Pancreas (tissue), 10 donors: ENCODE data around the gene MAST2. TPM values are rescaled to one million over a fixed set of nuclear protein-coding genes. Genes with fewer than 3 reads are reported as not detected.

Source experiments
- ATAC-seq, 4 donors: fragments of 200-7000 bp; cut with Tn5 transposase; one replicate each; pipeline versions ENCODE4 v1.8.0 to v1.9.1; 2020; ENCODE audit warnings: mild to moderate bottlenecking in 4 of 4, moderate library complexity in 4 of 4
- DNase-seq, 6 donors: peaks; one replicate each; pipeline ENCODE4 v3.0.0-alpha.2; 2020
- FAIRE-seq: peaks from 2 replicates; lab custom pipeline; 2012; peaks lifted over from hg19 to GRCh38; lab: Jason Lieb, UNC
- H3K27ac ChIP-seq, 4 donors: fragments of 200-600 bp; sonication (generic); 1 replicate in 3 of 4; 2 replicates in 1 of 4; pipeline versions ENCODE4 v1.5.0 to v1.8.0; 2020
- H3K27me3 ChIP-seq, 4 donors: fragments of 200-600 bp; one replicate each; pipeline ENCODE4 v1.8.0; 2021
- H3K36me3 ChIP-seq, 3 donors: fragments of 200-600 bp; sonication (generic) in 1 of 3; one replicate each; pipeline versions ENCODE4 v1.5.0 to v1.8.0; 2020 to 2021
- H3K4me1 ChIP-seq, 3 donors: fragments of 200-600 bp; one replicate each; pipeline ENCODE4 v1.8.0; 2021
- H3K4me3 ChIP-seq, 4 donors: fragments of 200-600 bp; sonication (generic) in 2 of 4; one replicate each; pipeline versions ENCODE4 v1.5.0 to v1.8.0; 2020 to 2021
- H3K9me3 ChIP-seq, 4 donors: fragments of 200-600 bp; one replicate each; pipeline ENCODE4 v1.8.0; 2021
- WGBS, 2 donors: extraction: QIAGEN DNeasy Blood & Tissue Kit; methylation state at CpG; one replicate each; pipeline ENCODE4 v1.1.7; 2013; 5-methylcytosine and 5-hydroxymethylcytosine counted together
- intact Hi-C, 3 donors: fragments of 100-400 bp; cut with DNase I; formaldehyde crosslinking; loops; one replicate each; pipeline versions ENCODE4 v1.11.1 to v1.14.2; 2022
- polyA plus RNA-seq, 2 donors: library from polyadenylated mRNA; stranded (reverse); fragments of 200-250 nt; gene quantifications; one replicate each; pipeline ENCODE4 v1.2.3, GENCODE V29; 2013
- total RNA-seq, 6 donors: library from RNA; stranded (reverse); fragmentation: NEBNext Ultra II Directional in 4 of 6; extraction: Animal tissue kit (Norgen Biotek cat#: 25700) in 4 of 6; gene quantifications; one replicate each; pipeline versions ENCODE4 v1.2.1 to v1.2.4, GENCODE V29; 2021 to 2023
- TF ChIP-seq, protein P1 (sequence below), 4 donors: fragments of 200-600 bp; sonication (generic) in 3 of 4; IDR thresholded peaks; one replicate each; pipeline versions ENCODE4 v1.5.0 to v1.8.0; 2021; ENCODE audit warnings: antibody characterized with exemption in 4 of 4
- donor health status: healthy with polysubstance abuse.
- donor health status: DM: no; HTN: no; CAD: no; lungs with moderate emphysema.
- donor health status: DM: no; HTN: no; CAD: no.
- donor health status: control.
- donor health status: control.
- donor health status: Bipolar disorder and iron deficiency.
- donor health status: DM: yes; HTN: yes; CAD: no.
- donor health status: DM: no; HTN: no; CAD: no.
- donor health status: DM: no; HTN: no; CAD: no.
- donor health status: DM: yes; HTN: yes; CAD: no.

MAST2 gene
- total and polyA plus RNA-seq, 8 donors: 5.1 to 14.5 (median 7.7) TPM

DNA sequence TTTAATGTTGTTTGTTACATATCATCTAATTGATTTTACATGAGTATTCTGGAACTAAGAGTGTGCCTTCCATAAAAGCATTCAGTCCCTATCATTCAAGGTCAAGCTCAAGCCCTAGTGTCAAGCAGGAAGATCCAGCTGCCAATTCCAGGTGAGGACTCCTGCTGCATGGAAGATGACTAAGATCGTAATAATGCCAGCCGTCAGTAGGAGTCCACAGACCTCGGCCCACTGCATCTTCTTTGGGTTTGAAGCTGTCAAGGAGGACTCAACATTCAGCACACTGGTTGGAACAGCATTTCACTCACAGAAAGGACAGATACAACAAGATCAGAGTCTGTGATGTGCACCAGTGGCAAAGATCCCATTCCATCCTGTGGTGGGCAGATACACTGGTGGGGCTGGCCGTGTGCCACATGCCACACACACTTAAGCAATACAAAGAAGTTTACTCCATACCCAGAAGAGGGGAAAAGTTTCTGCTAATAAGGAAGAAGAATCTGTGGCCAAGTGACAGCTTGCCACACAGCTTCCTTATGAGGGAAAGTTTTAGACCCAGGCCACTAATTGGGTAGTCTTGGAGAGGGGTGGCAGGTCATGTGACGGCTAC is 168.6 kb downstream of the MAST2 start:
- no peak for ATAC-seq
- no peak for FAIRE-seq
- Histone ChIP-seq H3K4me3 (no peak overlapping the region), H3K36me3 (no peaks in the 10 kb centered on the region), H3K27ac (no peak overlapping the region), H3K4me1 (no peaks in the 10 kb centered on the region), H3K27me3 (no peaks in the 10 kb centered on the region), H3K9me3 (no peaks in the 10 kb centered on the region)
- TF ChIP-seq, protein P1, sequence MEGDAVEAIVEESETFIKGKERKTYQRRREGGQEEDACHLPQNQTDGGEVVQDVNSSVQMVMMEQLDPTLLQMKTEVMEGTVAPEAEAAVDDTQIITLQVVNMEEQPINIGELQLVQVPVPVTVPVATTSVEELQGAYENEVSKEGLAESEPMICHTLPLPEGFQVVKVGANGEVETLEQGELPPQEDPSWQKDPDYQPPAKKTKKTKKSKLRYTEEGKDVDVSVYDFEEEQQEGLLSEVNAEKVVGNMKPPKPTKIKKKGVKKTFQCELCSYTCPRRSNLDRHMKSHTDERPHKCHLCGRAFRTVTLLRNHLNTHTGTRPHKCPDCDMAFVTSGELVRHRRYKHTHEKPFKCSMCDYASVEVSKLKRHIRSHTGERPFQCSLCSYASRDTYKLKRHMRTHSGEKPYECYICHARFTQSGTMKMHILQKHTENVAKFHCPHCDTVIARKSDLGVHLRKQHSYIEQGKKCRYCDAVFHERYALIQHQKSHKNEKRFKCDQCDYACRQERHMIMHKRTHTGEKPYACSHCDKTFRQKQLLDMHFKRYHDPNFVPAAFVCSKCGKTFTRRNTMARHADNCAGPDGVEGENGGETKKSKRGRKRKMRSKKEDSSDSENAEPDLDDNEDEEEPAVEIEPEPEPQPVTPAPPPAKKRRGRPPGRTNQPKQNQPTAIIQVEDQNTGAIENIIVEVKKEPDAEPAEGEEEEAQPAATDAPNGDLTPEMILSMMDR (IDR thresholded peaks at IDR 0.05): no peak
- WGBS, 2 donors: 96 to 98% methylated on average over 5 of the region's 5 CpGs
- intact Hi-C loops: no loop called here
- no peak for DNase-seq

DNA sequence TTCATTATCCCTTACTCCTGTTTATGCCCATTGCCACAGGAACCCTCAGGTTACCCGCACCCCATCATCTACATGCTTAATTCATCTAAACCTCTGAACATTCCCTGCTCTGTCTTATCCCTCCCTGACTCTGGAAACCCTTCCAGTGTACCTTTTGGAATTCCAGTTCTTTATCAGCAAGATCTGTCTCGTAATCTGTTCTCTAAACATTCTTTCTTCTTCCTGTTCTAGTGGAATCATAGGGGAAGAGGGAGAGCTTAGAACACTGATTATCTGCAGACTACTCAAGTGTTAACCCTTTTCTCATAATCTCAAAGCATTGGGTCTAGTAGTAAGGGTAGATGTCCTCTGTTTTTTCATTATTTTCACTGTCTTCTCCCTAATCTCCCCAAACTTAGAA is 169.2 kb downstream of the MAST2 start:
- TF ChIP-seq, protein P1 (IDR thresholded peaks at IDR 0.05): no peak
- intact Hi-C loops: no loop called here
- WGBS, 2 donors: 93 to 95% methylated on average over 2 of the region's 2 CpGs

DNA sequence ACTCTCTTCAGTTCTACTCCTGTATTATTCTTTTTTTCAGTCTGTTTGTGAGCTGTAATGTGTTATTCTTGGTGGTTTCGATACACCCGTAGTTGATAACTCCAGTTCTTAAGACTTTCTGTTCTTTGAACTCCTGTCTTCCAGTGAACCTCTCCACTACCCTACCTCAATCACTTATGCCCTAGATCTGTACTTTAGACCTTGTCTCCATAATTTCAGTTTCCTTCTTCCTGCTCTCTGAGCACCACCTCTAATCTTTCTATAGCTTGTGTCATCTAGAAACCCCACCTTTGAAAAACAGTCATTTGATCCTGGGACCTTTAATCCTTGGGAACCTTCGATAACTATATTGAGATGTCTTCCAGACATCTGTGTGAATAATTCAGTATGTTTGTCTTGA is 169.7 kb downstream of the MAST2 start:
- no peak overlapping the region for H3K27ac ChIP-seq
- TF ChIP-seq, protein P1 (IDR thresholded peaks at IDR 0.05): no peak
- H3K36me3 ChIP-seq: no peaks in the 10 kb centered on the region
- DNase-seq (no peak), FAIRE-seq (no peak), ATAC-seq (no peak)
- no peak overlapping the region for H3K4me3 ChIP-seq
- H3K4me1 ChIP-seq: no peaks in the 10 kb centered on the region
- no peaks in the 10 kb centered on the region for H3K27me3 ChIP-seq
- H3K9me3 ChIP-seq: no peaks in the 10 kb centered on the region
- 93 to 97% methylated on average over 3 of the region's 3 CpGs for WGBS, 2 donors
- intact Hi-C loops: no loop called here

More for the DNA sequence above, 169.2 kb downstream of the MAST2 start:
- no peaks in the 10 kb centered on the region for H3K36me3 ChIP-seq
- no peaks in the 10 kb centered on the region for H3K4me1 ChIP-seq
- ATAC-seq (no peak), DNase-seq (no peak), FAIRE-seq (no peak)
- H3K4me3 ChIP-seq: no peak overlapping the region
- no peaks in the 10 kb centered on the region for H3K9me3 ChIP-seq
- no peak overlapping the region for H3K27ac ChIP-seq
- no peaks in the 10 kb centered on the region for H3K27me3 ChIP-seq

DNA sequence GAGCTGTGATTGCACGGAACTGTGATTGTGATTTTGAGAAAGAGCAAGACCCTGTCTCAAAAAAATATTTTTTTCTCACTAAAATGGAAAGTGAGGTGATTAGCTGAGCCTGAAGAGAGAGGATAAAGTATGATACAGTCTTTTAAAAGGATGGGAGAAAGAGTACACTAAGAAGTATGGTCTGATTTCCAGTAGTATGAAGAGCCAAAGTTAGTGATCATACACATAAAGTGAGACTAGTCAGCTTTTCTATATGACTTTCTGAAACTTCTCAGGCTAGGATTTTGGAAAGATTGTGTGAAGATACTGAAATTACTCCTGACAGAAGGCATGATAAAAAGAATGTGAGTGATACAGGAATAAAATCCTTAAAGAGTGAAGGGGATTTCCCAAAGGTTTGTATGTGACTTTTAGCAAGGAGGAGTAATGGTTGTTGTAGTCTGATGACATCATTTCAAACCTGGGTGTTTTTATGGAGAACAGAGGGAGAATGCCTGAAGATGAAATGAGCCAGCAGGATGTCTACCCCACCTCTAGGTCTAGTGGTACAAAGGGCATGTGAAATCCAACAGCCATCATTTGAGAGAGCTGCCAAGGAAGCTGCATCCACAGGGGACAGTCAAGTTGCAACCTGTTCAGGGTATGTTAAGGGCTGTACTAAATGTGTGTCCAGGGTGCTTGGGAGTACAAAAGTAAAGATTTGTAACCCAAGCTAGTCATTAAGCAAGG is 171.3 kb downstream of the MAST2 start:
- Histone ChIP-seq H3K9me3 (no peaks in the 10 kb centered on the region), H3K27me3 (no peaks in the 10 kb centered on the region), H3K4me1 (no peaks in the 10 kb centered on the region), H3K36me3 (no peaks in the 10 kb centered on the region), H3K4me3 (no peak overlapping the region), H3K27ac (no peak overlapping the region)
- intact Hi-C loops: no loop called here
- ATAC-seq (no peak), DNase-seq (no peak), FAIRE-seq (no peak)
- WGBS, 2 donors: 98 to 100% methylated on average over 1 of the region's 1 CpG
- TF ChIP-seq, protein P1 (IDR thresholded peaks at IDR 0.05): no peak

DNA sequence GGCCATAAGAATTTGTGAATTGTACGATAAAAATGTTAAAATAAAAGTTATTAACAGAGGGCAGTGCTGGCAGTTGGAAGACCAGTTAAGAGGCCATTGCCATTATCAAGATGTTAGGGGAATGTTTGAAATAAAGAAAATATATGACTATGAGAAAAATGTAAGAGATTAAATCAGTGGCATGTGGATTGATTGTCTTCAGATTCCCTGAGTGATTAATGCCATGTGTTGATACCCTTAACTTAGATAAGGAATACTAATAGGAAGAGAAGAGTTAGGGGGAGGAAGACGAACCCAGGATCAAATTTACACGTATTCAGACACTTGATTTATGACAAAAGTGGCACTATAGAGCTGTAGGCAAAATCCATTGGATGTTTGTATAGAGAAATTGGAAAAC is 173.2 kb downstream of the MAST2 start:
- no peaks in the 10 kb centered on the region for H3K36me3 ChIP-seq
- no peaks in the 10 kb centered on the region for H3K9me3 ChIP-seq
- TF ChIP-seq, protein P1 (IDR thresholded peaks at IDR 0.05): no peak
- ATAC-seq (no peak), DNase-seq (no peak), FAIRE-seq (no peak)
- no peak overlapping the region for H3K27ac ChIP-seq
- H3K4me1 ChIP-seq: no peaks in the 10 kb centered on the region
- WGBS, 2 donors: 94% methylated on average over 3 of the region's 3 CpGs
- H3K27me3 ChIP-seq: no peaks in the 10 kb centered on the region
- H3K4me3 ChIP-seq: no peak overlapping the region
- intact Hi-C loops: no loop called here
